Measurements from ENCODE around the gene PPIL3. TPM values are rescaled to one million over a fixed set of nuclear protein-coding genes. Genes with fewer than 3 reads are reported as not detected.

PPIL3 gene
- total RNA-seq, 3 donors from 2014 or later = 25.0 to 30.4 (median 28.0) TPM

DNA sequence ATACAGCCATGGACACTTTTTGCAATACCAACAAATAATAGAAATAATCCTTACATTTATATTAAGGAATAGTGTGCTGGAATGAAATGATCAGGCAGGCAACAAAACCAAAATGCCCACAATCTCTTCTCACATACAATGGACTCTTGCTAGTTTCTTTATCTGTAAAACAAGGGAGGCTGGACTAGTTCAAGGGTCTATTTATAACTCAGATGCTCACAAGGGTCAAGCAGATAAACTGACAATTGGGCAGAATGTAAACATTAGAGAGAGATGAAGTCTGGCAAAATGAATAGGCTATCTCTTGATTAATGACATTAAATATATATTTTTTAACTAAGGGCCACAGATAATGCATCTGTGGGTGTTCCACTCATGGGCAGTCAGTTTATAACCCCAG is 11.4 kb downstream of the PPIL3 start:
- no peaks in the 10 kb centered on the region for H3K36me3 ChIP-seq (ENCODE audit: low read depth)
- intact Hi-C loops (cut with DNase I, micrococcal nuclease) = no loop called here
- H3K4me1 ChIP-seq (ENCODE audit: low read depth) = no peaks in the 10 kb centered on the region
- no peaks in the 10 kb centered on the region for H3K9me3 ChIP-seq
- ATAC-seq (no peak), DNase-seq (no peak)
- TF ChIP-seq, protein P1, sequence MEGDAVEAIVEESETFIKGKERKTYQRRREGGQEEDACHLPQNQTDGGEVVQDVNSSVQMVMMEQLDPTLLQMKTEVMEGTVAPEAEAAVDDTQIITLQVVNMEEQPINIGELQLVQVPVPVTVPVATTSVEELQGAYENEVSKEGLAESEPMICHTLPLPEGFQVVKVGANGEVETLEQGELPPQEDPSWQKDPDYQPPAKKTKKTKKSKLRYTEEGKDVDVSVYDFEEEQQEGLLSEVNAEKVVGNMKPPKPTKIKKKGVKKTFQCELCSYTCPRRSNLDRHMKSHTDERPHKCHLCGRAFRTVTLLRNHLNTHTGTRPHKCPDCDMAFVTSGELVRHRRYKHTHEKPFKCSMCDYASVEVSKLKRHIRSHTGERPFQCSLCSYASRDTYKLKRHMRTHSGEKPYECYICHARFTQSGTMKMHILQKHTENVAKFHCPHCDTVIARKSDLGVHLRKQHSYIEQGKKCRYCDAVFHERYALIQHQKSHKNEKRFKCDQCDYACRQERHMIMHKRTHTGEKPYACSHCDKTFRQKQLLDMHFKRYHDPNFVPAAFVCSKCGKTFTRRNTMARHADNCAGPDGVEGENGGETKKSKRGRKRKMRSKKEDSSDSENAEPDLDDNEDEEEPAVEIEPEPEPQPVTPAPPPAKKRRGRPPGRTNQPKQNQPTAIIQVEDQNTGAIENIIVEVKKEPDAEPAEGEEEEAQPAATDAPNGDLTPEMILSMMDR (IDR thresholded peaks at IDR 0.05) = no peak
- H3K4me3 ChIP-seq = no peak overlapping the region

DNA sequence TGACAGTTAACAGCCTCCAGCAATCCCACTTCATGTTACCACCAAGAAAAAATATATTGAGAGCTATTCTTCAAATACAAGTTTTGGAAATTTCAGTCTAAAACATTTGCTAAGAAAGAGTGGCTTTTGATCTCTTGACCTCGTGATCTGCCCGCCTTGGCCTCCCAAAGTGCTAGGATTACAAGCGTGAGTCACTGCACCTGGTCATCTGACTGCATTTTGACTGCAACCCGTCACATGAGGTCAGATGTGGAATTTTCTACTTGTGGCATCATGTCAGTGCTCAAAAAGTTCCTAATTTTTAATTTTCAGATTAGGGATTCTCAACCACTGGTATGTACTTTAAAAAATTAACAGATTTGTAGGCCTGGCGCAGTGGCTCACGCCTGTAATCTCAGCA is 15.3 kb downstream of the PPIL3 start:
- no peaks in the 10 kb centered on the region for H3K4me1 ChIP-seq (ENCODE audit: low read depth)

DNA sequence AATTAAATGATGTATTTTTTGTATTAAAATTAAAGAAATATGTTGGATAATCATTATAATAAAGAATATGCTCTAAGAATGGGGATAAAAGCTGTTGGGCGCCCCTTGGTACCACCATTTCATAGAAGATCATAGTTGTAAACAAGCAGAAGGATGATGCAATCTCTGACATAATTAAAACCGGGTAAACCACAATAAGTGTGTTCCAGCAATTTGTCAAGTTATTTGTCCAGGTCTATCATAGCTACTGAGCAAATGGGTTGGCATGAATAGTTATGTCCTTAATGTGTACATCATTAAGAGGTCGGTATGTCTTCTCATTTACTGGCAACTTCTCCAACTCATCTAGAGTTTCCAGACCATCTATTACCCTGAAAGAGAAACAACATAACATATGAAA is 17.7 kb downstream of the PPIL3 start:
- ATAC-seq = no peak
- intact Hi-C loops (cut with DNase I, micrococcal nuclease) = no loop called here
- TF ChIP-seq, protein P1 (IDR thresholded peaks at IDR 0.05) = no peak
- Histone ChIP-seq H3K36me3 (ENCODE audit: low read depth) (no peaks in the 10 kb centered on the region), H3K4me3 (no peak overlapping the region), H3K4me1 (ENCODE audit: low read depth) (no peaks in the 10 kb centered on the region), H3K9me3 (no peaks in the 10 kb centered on the region)
- DNase-seq = no peak

More for the DNA sequence above, 15.3 kb downstream of the PPIL3 start:
- no peaks in the 10 kb centered on the region for H3K9me3 ChIP-seq
- ATAC-seq (no peak), DNase-seq (no peak)
- H3K36me3 ChIP-seq (ENCODE audit: low read depth) = no peaks in the 10 kb centered on the region
- H3K4me3 ChIP-seq = no peak overlapping the region
- TF ChIP-seq, protein P1 (IDR thresholded peaks at IDR 0.05) = no peak
- intact Hi-C loops (cut with DNase I, micrococcal nuclease) = no loop called here

DNA sequence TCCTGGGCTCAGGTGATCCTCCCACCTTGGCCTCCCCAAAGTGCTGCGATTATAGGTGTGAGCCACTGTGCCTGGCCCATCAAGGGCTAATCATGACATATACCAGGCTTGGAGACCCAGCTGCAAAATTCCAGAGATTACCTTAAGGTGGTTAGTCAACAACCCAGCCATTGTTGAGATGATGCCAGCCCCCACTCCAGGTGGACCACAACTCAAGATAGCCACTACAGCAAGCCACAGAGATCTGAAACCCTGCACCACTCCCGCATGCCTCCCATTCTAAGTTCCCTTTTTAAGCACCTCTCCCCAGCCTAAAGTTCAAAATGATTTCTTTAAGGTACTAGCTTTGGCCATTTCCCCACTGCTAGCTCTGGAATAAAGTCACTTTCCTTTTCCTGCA is 19.9 kb downstream of the PPIL3 start:
- TF ChIP-seq, protein P1 (IDR thresholded peaks at IDR 0.05) = no peak
- DNase-seq (no peak), ATAC-seq (no peak)
- intact Hi-C loops (cut with DNase I, micrococcal nuclease) = no loop called here
- no peak overlapping the region for H3K4me3 ChIP-seq
- H3K4me1 ChIP-seq (ENCODE audit: low read depth) = no peaks in the 10 kb centered on the region
- H3K36me3 ChIP-seq (ENCODE audit: low read depth) = no peaks in the 10 kb centered on the region
- no peaks in the 10 kb centered on the region for H3K9me3 ChIP-seq

DNA sequence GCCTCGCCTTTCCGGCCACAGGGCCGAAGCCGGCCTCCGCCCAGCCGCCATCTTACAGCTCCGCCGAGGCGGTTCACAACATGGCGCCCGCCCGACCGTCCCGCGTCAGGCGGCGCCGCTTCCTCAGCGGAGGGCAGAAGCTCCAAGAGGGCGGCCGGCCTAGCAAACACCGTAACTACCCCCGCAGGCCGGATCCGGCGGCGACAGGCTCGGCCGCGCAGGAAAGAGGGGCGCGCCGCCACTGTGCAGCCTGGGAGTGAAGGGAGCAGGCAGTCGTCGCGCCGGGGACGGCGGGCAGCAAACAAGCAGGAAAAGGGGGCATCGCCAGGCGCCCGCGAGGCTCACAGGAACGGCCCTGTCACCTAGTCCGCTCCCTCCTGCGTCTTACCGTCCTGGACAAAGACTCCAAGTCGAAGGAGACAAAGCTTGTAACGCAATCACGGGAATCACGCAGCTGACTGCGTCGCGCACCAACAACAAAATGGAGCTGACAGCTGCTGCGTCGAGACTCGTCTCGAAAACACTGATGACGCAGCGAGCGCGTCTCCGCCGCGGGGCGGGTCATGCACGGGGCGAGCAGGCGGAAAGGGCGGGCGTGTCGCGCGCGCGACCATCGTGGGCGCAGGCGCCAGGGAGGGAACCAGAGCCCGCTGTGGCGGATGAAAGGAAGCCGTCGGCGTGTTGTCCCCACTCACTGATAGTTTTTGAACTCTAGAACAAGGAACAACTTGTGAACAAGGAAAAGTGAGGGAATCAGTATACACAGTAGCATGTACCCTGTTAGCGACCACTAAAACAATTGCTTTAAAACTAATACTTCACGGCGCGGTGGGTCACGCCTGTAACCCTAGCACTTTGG is 24.5 kb downstream of the PPIL3 start, which contains the start of gene CLK1:
CLK1 (minus strand) TSS at position 483 of the 859 bp plus-strand sequence. CDS start 2,796 bp downstream, outside the sequence.
- no peaks in the 10 kb centered on the region for H3K9me3 ChIP-seq
- intact Hi-C loops (cut with DNase I, micrococcal nuclease) = no loop called here
- H3K4me1 ChIP-seq (ENCODE audit: low read depth) = peaks cover 6% of the 10 kb centered on the region
- ATAC-seq (peak; percentile 93), DNase-seq (peak; percentile 98)
- H3K36me3 ChIP-seq (ENCODE audit: low read depth) = no peaks in the 10 kb centered on the region
- peak within 1 kb of the TSS; percentile 89 for H3K4me3 ChIP-seq
- TF ChIP-seq, protein P1 (IDR thresholded peaks at IDR 0.05) = no peak

All from mucosa of descending colon (tissue), 3 donors.